Ovary (tissue), 3 donors: ENCODE data around the gene HPS6.
"Not testable (repeated sequence)": the region's sequence is repeated elsewhere in the genome, so short reads cannot be mapped to it uniquely, and the experiment has no call there.

Experiments
- CTCF ChIP-seq, 3 donors: fragments of 450-650 bp in 2 of 3; fragments of 200-600 bp in 1 of 3; IDR thresholded peaks; one replicate each; pipeline versions ENCODE4 v1.5.1 to v1.8.0; 2016 to 2022; ENCODE audit warnings: antibody characterized with exemption in 3 of 3, mild to moderate bottlenecking in 1 of 3
- EP300 ChIP-seq: sonication (generic); formaldehyde crosslinking; IDR thresholded peaks from one replicate; pipeline ENCODE4 v1.6.1; 2017; ENCODE audit warnings: antibody characterized with exemption
- donor health status: DM: no; HTN: no; CAD: no.

GRCh38 chr10:102035807-102036206 lies 29.3 kb upstream of the HPS6 start:
- TF ChIP-seq CTCF (IDR thresholded peaks at IDR 0.05); EP300: not testable (repeated sequence)
